GM23248 (cell line): Measurements from ENCODE around the gene MFNG. TPM values are rescaled to one million over a fixed set of nuclear protein-coding genes. Genes with fewer than 3 reads are reported as not detected.

Source experiments
- DNase-seq: peaks from one replicate; pipeline ENCODE4 v3.0.0-alpha.2; 2015
- H2AFZ ChIP-seq: fragments of 200-600 bp; sonication (generic); 2 replicates; pipeline ENCODE4 v1.6.1; 2016; ENCODE audit warnings: antibody characterized with exemption
- H3F3A ChIP-seq: fragments of 200-600 bp; sonication (generic); 2 replicates; pipeline ENCODE4 v1.6.1; 2016; ENCODE audit warnings: mild to moderate bottlenecking, antibody characterized with exemption, mixed run types; ENCODE audit not compliant: insufficient read depth
- H3K27ac ChIP-seq: fragments of 200-600 bp; sonication (generic); 2 replicates; pipeline ENCODE4 v1.5.1; 2016; ENCODE audit warnings: mild to moderate bottlenecking
- H3K27me3 ChIP-seq: fragments of 200-600 bp; sonication (generic); replicated peaks from 2 replicates; pipeline ENCODE4 v1.6.1; 2016; ENCODE audit warnings: mild to moderate bottlenecking; ENCODE audit not compliant: insufficient read depth
- H3K36me3 ChIP-seq: fragments of 200-600 bp; sonication (generic); 2 replicates; pipeline ENCODE4 v1.6.1; 2016; ENCODE audit warnings: low read depth, mild to moderate bottlenecking
- H3K4me1 ChIP-seq: fragments of 200-600 bp; sonication (generic); 2 replicates; pipeline ENCODE4 v1.6.1; 2016; ENCODE audit warnings: mild to moderate bottlenecking; ENCODE audit not compliant: insufficient read depth
- H3K4me2 ChIP-seq: fragments of 200-600 bp; sonication (generic); one replicate; pipeline ENCODE4 v1.6.1; 2016; ENCODE audit warnings: mild to moderate bottlenecking; ENCODE audit not compliant: unreplicated experiment
- H3K4me3 ChIP-seq: fragments of 200-600 bp; sonication (generic); 2 replicates; pipeline ENCODE4 v1.5.1; 2016; ENCODE audit warnings: mild to moderate bottlenecking
- H3K79me2 ChIP-seq: fragments of 200-600 bp; sonication (generic); 2 replicates; pipeline ENCODE4 v1.6.1; 2016; ENCODE audit warnings: mild to moderate bottlenecking; ENCODE audit not compliant: insufficient read depth
- H3K9ac ChIP-seq: fragments of 200-600 bp; sonication (generic); 2 replicates; pipeline ENCODE4 v1.6.1; 2016; ENCODE audit warnings: mild to moderate bottlenecking
- H3K9me2 ChIP-seq: fragments of 200-600 bp; sonication (generic); 2 replicates; pipeline ENCODE4 v1.6.1; 2016; ENCODE audit warnings: mixed run types, mild to moderate bottlenecking, moderate library complexity; ENCODE audit not compliant: insufficient read depth
- H3K9me3 ChIP-seq: fragments of 200-600 bp; sonication (generic); one replicate; pipeline ENCODE4 v1.6.1; 2017; ENCODE audit warnings: low read depth
- H4K20me1 ChIP-seq: fragments of 200-600 bp; sonication (generic); 2 replicates; pipeline ENCODE4 v1.6.0; 2016; ENCODE audit not compliant: insufficient read depth
- EZH2 ChIP-seq: fragments of 200-600 bp; sonication (generic); IDR thresholded peaks from 2 replicates; pipeline ENCODE4 v1.6.1; 2018; ENCODE audit warnings: antibody characterized with exemption, mild to moderate bottlenecking; ENCODE audit not compliant: insufficient read depth, poor library complexity, severe bottlenecking
- EZH2phosphoT487 ChIP-seq: fragments of 200-600 bp; sonication (generic); IDR thresholded peaks from 2 replicates; pipeline ENCODE4 v1.6.1; 2018; ENCODE audit warnings: antibody characterized with exemption, moderate library complexity, mild to moderate bottlenecking, low read depth; ENCODE audit not compliant: insufficient read depth
- WGBS, 2 experiments: methylation state at CpG; one replicate each; pipeline ENCODE4 v1.1.6; 2015 to 2017; ENCODE audit warnings: low lambda C conversion rate in 2 of 2, low coverage in 1 of 2; ENCODE audit errors: missing lambda C conversion rate in 2 of 2; 5-methylcytosine and 5-hydroxymethylcytosine counted together
- in situ Hi-C: fragments of 300-500 bp; cut with MboI; formaldehyde crosslinking; loops from 2 replicates; pipeline ENCODE4 v1.15.0; 2020
- polyA plus RNA-seq: library from polyadenylated mRNA; unstranded; fragments of >200 nt; fragmentation: Nextera tagmentation; extraction: Ambion mirVana; gene quantifications from 2 replicates; pipeline ENCODE4 v1.2.1, GENCODE V29; 2016
- total RNA-seq: library from RNA; depleted of rRNA; stranded (reverse); fragments of >200 nt; shearing (Covaris generic); gene quantifications from 2 replicates; pipeline ENCODE4 v1.2.3, GENCODE V29; 2014

The MFNG gene
- total and polyA plus RNA-seq, 2 experiments from 2014 or later, result not detected

DNA sequence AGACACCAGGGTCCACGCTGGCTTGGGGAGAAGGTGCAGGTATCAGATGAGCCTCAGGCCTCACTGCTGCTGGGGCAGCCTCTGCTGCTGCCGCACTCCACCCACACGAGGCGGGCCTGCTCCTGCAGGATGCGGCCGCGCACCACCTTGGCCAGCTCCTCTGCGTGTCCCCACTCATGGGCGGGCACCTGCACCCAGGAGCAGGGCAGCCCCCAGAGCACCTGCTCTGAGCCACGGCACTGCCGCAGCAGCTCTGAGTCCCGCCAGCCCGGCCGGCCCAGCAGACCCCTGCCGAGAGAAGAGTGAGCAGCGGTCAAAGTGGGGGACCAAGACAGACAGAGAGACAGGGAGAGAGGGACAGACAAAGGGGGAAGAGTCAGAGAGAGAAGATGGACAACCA is 4.9 kb upstream of the MFNG start:
- Histone ChIP-seq H3K79me2 (no peaks in the 10 kb centered on the region), H3K4me1 (no peaks in the 10 kb centered on the region), H3K4me3 (no peak overlapping the region), H3K27ac (no peak overlapping the region), H2AFZ (no peak overlapping the region), H3K36me3 (no peaks in the 10 kb centered on the region), H3K9me2 (no peaks in the 10 kb centered on the region), H3K27me3 (0 out of 2 replicates have a peak, but pooled peaks cover 6% of the 10 kb centered on the region), H4K20me1 (no peaks in the 10 kb centered on the region), H3K9ac (no peak overlapping the region), H3K9me3 (no peaks in the 10 kb centered on the region), H3F3A (no peaks in the 10 kb centered on the region), H3K4me2 (no peak overlapping the region)
- no peak for TF ChIP-seq EZH2phosphoT487
- TF ChIP-seq EZH2, result no peak
- DNase-seq, result no peak
- WGBS, 2 experiments, result 65 to 77% methylated on average over 16 of the region's 16 CpGs
- in situ Hi-C loops, result no loop called here

DNA sequence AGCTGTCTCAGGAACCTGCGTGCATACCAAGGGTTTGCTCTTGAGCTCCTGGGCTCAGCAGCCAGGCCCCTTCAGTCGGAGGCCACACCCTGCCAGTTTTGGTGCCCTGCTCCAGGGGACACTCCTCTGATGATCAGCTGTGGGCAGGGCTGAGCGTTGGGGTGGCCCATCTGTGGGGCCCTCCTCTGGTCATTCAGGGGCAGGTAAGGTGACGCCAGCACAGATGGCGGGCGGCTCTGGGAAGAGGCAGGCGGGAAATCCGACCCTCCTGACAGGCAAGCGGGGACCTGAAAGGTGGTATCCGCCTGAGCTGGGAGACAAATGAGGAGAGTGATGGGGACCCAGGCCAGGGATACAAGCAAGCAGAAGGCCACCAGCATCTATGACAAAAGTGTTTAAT is 3.8 kb upstream of the MFNG start:
- H3K9me3 ChIP-seq, result no peaks in the 10 kb centered on the region
- H3K36me3 ChIP-seq, result no peaks in the 10 kb centered on the region
- H3K79me2 ChIP-seq, result no peaks in the 10 kb centered on the region
- 0 out of 2 replicates have a peak, but pooled peaks cover 6% of the 10 kb centered on the region for H3K27me3 ChIP-seq
- no peak for TF ChIP-seq EZH2phosphoT487
- TF ChIP-seq EZH2, result no peak
- H3K4me2 ChIP-seq, result no peak overlapping the region
- H2AFZ ChIP-seq, result no peak overlapping the region
- WGBS, 2 experiments, result 81 to 86% methylated on average over 9 to 10 of the region's 10 CpGs
- H3F3A ChIP-seq, result no peaks in the 10 kb centered on the region
- H3K9ac ChIP-seq, result no peak overlapping the region
- H3K4me3 ChIP-seq, result no peak overlapping the region
- in situ Hi-C loops, result no loop called here
- H3K4me1 ChIP-seq, result no peaks in the 10 kb centered on the region
- no peaks in the 10 kb centered on the region for H3K9me2 ChIP-seq
- no peaks in the 10 kb centered on the region for H4K20me1 ChIP-seq
- no peak for DNase-seq
- H3K27ac ChIP-seq, result no peak overlapping the region

DNA sequence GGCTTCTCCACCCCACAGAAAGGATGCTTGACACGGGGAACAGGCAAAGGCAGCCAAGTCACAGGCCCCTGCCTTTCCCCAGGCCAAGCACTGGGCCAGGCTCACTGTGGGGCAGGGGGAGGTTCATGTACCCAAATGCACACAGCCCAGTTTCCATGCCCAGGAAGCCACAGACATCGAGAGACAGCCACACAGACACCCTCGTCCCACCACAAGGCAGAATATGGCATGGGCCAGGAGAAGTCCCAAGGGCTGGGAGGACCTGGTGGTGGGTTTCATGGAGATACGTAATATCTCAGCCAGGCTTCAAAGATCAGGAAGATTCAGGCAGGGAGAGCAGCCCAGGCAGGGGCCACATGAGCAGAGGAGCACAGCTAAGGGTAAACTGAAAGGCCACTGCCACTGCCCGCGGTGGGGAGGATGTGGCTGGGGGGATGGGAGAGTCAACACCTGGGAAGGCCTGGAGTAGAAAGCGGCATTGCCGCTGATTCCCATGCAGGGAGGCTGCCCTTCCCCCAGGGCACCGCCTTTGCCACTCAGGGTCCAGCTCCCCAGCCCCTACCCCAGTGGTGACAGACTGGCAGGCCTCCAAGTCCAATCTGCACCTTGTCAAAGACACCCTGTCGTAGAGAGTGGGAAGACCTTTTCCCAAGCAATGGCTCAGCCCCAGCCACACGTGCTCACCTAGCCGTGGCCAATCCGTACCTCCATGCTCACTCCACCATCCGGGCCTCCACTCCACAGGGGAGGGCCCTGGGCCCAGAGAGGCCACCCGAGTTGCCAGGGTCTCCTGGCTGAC is 2.4 kb upstream of the MFNG start:
- WGBS, 2 experiments, result 72 to 75% methylated on average over 15 of the region's 15 CpGs
- in situ Hi-C loops, result no loop called here
- H3K9me2 ChIP-seq, result no peaks in the 10 kb centered on the region
- H2AFZ ChIP-seq, result no peak overlapping the region
- H3K27ac ChIP-seq, result no peak overlapping the region
- 0 out of 2 replicates have a peak, but pooled peaks cover 6% of the 10 kb centered on the region for H3K27me3 ChIP-seq
- no peaks in the 10 kb centered on the region for H3K79me2 ChIP-seq
- no peak for TF ChIP-seq EZH2phosphoT487
- TF ChIP-seq EZH2, result no peak
- no peaks in the 10 kb centered on the region for H4K20me1 ChIP-seq
- H3K4me2 ChIP-seq, result no peak overlapping the region
- no peak overlapping the region for H3K9ac ChIP-seq
- H3F3A ChIP-seq, result no peaks in the 10 kb centered on the region
- no peaks in the 10 kb centered on the region for H3K9me3 ChIP-seq
- H3K4me3 ChIP-seq, result no peak overlapping the region
- no peaks in the 10 kb centered on the region for H3K36me3 ChIP-seq
- no peak for DNase-seq
- H3K4me1 ChIP-seq, result peaks cover 3% of the 10 kb centered on the region; the same call in 1 of the 2 replicates

DNA sequence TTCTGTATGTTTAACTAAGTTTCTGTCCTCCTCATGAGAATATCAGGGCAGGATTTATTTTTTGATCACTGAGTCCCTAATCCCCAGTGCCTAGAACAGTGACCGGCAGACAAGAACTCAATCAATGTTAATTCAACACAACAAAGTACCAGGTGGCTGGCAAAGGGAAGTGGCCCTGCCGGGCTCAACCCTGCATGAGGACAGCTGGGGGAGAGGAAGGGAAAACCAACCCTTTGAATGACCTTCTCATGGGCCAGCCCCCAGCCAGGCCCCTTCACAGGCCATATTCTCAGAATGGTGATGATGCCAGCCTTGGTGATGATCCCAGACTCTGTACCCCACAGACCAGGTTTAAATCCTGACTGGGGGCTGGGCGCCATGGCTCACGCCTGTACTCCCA is 1.4 kb upstream of the MFNG start:
- peaks cover 4% of the 10 kb centered on the region; the same call in 1 of the 2 replicates for H3K4me1 ChIP-seq
- H3F3A ChIP-seq, result no peaks in the 10 kb centered on the region

More for the DNA sequence above, 1.4 kb upstream of the MFNG start:
- Histone ChIP-seq H3K4me3 (no peak overlapping the region), H3K27ac (no peak overlapping the region), H3K9me2 (no peaks in the 10 kb centered on the region), H4K20me1 (no peaks in the 10 kb centered on the region), H3K79me2 (no peaks in the 10 kb centered on the region), H3K4me2 (no peak overlapping the region), H2AFZ (no peak overlapping the region), H3K9me3 (no peaks in the 10 kb centered on the region), H3K9ac (no peak overlapping the region), H3K36me3 (no peaks in the 10 kb centered on the region), H3K27me3 (0 out of 2 replicates have a peak, but pooled peaks cover 6% of the 10 kb centered on the region)
- DNase-seq, result no peak
- in situ Hi-C loops, result no loop called here
- TF ChIP-seq EZH2 (no peak), EZH2phosphoT487 (no peak)
- 65 to 83% methylated on average over 4 of the region's 4 CpGs for WGBS, 2 experiments
